CMK (cell line): Measurements from ENCODE around the gene TAS1R1.

Experiments
- DNase-seq: peaks from one replicate; pipeline ENCODE4 v3.0.0-alpha.2; 2010; ENCODE audit warnings: low read depth

The TAS1R1 gene

DNA sequence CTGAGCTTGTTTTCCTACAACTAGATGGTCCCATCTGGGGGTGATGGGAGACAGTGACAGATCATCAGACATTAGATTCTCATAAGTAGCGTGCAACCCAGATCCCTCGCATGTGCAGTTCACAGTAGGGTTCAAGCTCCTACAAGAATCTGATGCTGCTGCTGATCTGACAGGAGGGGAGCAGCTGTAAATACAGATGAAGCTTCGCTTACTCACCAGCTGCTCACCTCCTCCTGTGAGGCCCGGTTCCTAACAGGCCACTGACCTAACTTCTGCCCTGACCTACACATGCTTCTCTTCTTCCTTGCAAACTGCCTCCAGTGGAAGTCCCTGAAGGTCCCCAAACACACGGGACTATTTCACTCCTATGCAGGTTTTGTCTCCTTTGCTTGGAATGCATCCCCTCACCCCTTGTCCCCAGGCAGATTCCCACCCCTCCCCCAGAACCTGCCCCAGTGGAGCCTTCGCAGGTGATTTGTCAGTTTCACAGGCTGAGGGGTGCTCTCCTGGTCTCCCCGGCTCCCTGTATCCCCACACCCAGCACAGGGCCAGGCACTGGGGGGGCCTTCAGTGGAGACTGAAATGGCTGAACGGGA is 19.0 kb downstream of the TAS1R1 start:
- no peak for DNase-seq

- no peak for DNase-seq
Observed at GRCh38 chr1:6574818-6575217, 19.7 kb downstream of the TAS1R1 start.

- DNase-seq: no peak
Observed at GRCh38 chr1:6577831-6578525, 22.9 kb downstream of the TAS1R1 start.

DNA sequence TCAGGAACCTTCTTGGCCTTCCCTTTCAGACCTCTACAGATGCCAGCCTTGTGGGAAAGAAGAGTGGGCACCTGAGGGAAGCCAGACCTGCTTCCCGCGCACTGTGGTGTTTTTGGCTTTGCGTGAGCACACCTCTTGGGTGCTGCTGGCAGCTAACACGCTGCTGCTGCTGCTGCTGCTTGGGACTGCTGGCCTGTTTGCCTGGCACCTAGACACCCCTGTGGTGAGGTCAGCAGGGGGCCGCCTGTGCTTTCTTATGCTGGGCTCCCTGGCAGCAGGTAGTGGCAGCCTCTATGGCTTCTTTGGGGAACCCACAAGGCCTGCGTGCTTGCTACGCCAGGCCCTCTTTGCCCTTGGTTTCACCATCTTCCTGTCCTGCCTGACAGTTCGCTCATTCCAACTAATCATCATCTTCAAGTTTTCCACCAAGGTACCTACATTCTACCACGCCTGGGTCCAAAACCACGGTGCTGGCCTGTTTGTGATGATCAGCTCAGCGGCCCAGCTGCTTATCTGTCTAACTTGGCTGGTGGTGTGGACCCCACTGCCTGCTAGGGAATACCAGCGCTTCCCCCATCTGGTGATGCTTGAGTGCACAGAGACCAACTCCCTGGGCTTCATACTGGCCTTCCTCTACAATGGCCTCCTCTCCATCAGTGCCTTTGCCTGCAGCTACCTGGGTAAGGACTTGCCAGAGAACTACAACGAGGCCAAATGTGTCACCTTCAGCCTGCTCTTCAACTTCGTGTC is 23.7 kb downstream of the TAS1R1 start:
- DNase-seq: no peak

GRCh38 chr1:6579374-6580118 is 24.4 kb downstream of the TAS1R1 start, which contains the start of gene ZBTB48:
ZBTB48 (plus strand) TSS chr1:6579994; CDS start chr1:6580610, 616 bp downstream.
- peak; percentile 97 for DNase-seq

DNA sequence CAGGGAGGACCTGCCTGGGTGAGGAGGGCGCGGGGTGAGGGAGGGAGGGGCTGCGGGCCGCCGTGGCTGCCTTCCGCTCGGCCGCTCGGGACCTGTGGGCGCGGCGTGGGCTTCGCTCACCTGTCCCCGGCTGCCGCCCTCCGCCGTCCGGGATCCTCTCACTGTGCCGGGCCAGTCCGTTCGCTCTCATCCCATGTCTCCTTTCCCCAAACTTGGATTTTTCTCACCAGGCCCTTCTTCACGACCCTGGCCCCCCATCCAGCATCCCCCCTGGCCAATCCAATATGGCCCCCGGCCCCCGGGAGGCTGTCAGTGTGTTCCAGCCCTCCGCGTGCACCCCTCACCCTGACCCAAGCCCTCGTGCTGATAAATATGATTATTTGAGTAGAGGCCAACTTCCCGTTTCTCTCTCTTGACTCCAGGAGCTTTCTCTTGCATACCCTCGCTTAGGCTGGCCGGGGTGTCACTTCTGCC is 25.0 kb downstream of the TAS1R1 start:
- no peak for DNase-seq

DNA sequence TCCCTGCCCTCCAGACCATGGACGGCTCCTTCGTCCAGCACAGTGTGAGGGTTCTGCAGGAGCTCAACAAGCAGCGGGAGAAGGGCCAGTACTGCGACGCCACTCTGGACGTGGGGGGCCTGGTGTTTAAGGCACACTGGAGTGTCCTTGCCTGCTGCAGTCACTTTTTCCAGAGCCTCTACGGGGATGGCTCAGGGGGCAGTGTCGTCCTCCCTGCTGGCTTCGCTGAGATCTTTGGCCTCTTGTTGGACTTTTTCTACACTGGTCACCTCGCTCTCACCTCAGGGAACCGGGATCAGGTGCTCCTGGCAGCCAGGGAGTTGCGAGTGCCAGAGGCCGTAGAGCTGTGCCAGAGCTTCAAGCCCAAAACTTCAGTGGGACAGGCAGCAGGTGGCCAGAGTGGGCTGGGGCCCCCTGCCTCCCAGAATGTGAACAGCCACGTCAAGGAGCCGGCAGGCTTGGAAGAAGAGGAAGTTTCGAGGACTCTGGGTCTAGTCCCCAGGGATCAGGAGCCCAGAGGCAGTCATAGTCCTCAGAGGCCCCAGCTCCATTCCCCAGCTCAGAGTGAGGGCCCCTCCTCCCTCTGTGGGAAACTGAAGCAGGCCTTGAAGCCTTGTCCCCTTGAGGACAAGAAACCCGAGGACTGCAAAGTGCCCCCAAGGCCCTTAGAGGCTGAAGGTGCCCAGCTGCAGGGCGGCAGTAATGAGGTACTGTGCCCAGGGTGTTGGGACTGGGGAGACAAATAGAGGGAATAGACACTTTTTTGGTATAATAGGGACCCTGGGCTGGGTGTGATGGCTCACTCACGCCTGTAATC is 25.7 kb downstream of the TAS1R1 start:
- DNase-seq: no peak

DNA sequence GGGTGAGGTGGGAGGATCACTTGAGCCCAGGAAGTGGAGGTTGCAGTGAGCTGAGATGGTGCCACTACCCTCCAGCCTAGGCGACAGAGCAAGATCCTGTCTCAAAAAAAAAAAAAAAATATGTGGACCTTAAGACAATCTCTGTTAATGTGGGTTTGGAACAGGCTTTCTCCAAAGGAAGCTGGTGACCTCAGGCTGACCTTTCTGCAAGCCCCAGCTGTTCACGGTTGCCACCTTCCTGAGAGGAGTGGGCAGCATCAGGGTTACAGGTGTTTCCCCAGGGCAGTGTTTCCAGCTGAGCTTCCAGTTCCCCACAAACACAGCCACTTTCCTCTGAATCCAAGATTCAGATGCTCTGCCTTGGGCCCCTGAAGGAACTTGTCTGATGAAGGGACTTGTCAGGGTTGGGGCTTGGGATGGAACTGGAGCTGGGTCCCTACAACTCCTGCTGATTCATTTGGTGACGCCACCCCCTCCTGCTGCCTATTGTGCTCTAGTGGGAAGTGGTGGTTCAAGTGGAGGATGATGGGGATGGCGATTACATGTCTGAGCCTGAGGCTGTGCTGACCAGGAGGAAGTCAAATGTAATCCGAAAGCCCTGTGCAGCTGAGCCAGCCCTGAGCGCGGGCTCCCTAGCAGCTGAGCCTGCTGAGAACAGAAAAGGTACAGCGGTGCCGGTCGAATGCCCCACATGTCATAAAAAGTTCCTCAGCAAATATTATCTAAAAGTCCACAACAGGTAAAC is 26.6 kb downstream of the TAS1R1 start:
- no peak for DNase-seq

DNA sequence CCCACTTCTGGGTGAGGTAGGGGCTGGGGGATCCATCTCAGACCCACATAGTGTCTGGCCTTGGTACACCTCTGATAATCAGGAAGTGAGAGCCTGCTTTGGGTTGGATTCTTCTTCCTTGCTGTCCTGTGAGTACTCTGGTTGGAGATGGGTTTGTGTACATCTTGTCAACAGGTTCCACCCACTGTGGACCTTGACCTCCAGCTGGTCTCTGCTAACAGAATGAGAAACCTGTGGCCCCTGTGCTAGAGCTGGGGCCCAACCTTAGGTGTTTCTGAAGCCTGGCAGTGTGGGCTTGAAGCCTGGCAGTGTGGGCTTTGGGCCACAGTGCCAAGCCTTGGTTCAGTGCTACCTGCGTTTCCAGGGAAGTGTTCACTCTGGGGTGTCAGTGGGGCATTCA is 27.3 kb downstream of the TAS1R1 start:
- no peak for DNase-seq

DNA sequence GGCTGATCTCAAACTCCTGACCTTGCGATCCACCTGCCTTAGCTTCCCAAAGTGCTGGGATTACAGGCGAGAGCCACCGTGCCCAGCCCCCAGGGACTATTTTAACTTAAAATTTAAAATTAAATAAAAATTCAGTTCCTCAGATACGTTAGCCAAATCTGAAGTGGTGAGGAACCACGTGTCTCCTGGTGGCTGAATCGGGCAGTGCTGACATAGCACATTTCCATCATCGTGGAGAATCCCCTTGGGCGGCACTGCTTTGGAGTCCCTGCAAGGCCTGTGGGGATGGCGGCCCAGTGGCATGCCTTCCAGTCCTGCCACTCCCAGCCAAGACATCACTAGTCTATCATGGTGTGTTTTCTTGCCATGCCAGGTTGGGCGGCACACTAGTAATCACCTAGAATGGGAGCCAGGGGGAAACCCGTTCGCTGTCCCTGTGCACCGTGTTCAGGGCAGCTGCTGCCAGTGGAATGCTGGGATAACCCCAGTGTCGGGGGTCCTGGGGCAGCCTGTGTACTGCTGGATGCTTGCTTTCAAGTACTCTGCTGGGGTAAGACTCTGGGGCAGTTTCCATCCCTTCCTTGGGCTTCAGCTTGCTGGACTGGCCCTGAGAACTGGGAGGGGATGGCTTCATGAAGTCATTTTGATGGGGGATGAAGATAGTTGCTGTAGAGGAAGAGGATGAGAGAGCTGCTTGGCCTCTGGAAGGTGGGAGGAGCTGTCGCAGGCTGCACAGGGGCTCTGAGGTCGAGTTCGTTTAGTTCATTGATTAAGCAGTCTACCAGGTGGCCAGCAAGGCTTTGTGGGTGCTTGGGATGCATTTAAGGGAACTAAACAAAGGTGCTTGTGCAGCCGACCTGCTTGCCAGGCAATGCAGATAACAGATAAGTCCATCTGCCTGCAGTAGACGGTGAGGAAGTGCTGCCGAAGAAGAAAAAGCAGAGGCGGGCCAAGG is 29.3 kb downstream of the TAS1R1 start:
- no peak for DNase-seq

- DNase-seq: no peak
Observed at GRCh38 chr1:6585081-6585722, 30.1 kb downstream of the TAS1R1 start.

DNA sequence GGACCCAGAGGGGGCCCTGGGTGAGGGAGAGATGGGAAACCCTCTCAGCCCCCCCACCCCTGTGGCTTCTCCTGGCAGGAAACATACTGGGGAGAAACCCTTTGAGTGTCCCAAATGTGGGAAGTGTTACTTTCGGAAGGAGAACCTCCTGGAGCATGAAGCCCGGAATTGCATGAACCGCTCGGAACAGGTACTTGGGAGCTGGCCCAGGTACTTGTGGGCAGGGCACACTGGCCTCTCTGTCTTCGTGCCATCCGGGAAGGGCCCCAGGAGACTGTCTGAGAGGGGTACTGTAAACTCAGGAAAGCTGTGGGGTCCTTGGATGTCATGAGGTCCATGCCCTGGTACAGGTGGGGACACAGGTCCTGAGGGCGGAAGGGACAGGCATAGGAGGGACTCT is 30.7 kb downstream of the TAS1R1 start:
- no peak for DNase-seq

GRCh38 chr1:6586404-6586816 is 31.3 kb downstream of the TAS1R1 start:
- no peak for DNase-seq

DNA sequence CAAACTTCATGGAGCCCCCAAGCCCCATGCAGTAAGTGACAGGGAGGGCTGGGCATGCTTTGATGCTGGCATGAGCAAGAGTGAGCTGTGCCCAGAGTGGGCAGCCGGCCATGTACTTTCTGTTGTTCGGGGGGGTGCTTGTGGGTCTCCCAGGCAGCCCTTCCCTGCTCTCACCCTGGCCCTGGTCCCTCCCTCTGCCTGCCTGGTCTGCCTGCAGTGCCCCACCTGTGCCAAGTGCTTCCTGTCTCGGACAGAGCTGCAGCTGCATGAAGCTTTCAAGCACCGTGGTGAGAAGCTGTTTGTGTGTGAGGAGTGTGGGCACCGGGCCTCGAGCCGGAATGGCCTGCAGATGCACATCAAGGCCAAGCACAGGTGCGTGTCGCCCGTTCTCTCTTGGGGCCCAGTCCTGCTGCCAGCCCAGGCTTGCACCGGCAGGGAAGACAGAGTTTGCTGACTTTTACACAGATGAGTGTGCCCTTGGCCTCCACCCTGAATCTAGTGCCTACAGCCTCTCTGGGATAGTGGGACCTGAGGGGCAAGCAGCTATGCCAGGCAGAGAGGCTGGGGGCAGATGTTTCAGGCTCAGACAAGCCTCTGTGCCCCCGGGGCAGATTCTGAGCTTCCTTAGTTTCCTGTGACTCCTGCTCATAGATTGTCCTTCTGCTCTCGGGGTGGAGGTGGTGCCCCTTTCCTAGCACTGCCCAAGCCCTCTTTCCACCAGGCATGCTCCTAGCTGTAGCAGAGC is 32.3 kb downstream of the TAS1R1 start:
- DNase-seq: no peak

- DNase-seq: no peak
Observed at GRCh38 chr1:6588128-6588892, 33.2 kb downstream of the TAS1R1 start.

GRCh38 chr1:6588893-6589520 is 33.9 kb downstream of the TAS1R1 start:
- no peak for DNase-seq

DNA sequence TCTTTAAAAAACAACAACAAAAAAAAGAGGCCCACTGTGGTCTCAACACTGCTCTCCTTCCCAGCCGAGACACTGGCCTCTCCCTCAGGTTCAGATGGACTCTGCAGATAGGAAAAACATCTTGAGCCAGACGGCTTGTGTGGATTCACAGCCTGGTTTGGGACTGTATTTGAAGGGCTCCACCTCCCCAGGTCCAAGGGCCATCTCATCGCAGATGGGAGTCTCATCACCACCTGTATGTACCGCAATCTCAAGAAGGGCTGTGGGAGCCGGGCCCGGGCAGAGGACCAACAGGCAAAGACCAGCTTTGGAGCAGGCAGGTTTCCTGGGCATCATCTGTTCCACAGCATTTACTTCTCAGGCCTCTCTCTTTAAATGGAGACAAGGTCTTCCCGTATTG is 34.9 kb downstream of the TAS1R1 start:
- no peak for DNase-seq
